GM12891 (cell line): ENCODE data around the gene DNM3.

Experiments used
- POLR2A ChIP-seq: IDR thresholded peaks from 2 replicates; pipeline ENCODE4 v1.6.1; 2011; ENCODE audit warnings: low read depth, low read length, control low read depth
- POLR2AphosphoS5 ChIP-seq: IDR thresholded peaks from 2 replicates; pipeline ENCODE4 v1.6.1; 2011; ENCODE audit warnings: low read depth, low read length, control low read depth

- TF ChIP-seq POLR2AphosphoS5 (no peak), POLR2A (no peak)
Measured at GRCh38 chr1:171981303-171981702, 140.0 kb downstream of the DNM3 start.
